GM19395 (cell line): Measurements from ENCODE around the gene ARID1B.
"Not testable (repeated sequence)": the region's sequence is repeated elsewhere in the genome, so short reads cannot be mapped to it uniquely, and the experiment has no call there.

Source experiments
- ATAC-seq: cut with Tn5 transposase; IDR thresholded peaks from one replicate; pipeline ENCODE4 v1.9.1; 2021; ENCODE audit warnings: mild to moderate bottlenecking, moderate library complexity; ENCODE audit not compliant: unreplicated experiment

The ARID1B gene

GRCh38 chr6:157144859-157145568 lies 367.8 kb downstream of the ARID1B start:
- ATAC-seq: no peak

GRCh38 chr6:157145656-157146285 lies 368.6 kb downstream of the ARID1B start:
- ATAC-seq: no peak

GRCh38 chr6:157147054-157148026 lies 370.2 kb downstream of the ARID1B start:
- ATAC-seq: not testable (repeated sequence)

GRCh38 chr6:157148391-157149323 lies 371.5 kb downstream of the ARID1B start:
- no peak for ATAC-seq

GRCh38 chr6:157150076-157150475 lies 372.9 kb downstream of the ARID1B start:
- ATAC-seq: no peak

GRCh38 chr6:157151029-157151428 lies 373.9 kb downstream of the ARID1B start:
- no peak for ATAC-seq

- ATAC-seq: no peak
Observed at GRCh38 chr6:157151989-157152388, 374.8 kb downstream of the ARID1B start.

GRCh38 chr6:157152556-157152955 lies 375.4 kb downstream of the ARID1B start:
- no peak for ATAC-seq

GRCh38 chr6:157155804-157156203 lies 378.6 kb downstream of the ARID1B start:
- no peak for ATAC-seq

GRCh38 chr6:157157258-157157657 lies 380.1 kb downstream of the ARID1B start:
- no peak for ATAC-seq

GRCh38 chr6:157158456-157158855 lies 381.3 kb downstream of the ARID1B start:
- ATAC-seq: no peak

GRCh38 chr6:157158897-157159296 lies 381.7 kb downstream of the ARID1B start:
- ATAC-seq: no peak

GRCh38 chr6:157159348-157159747 lies 382.2 kb downstream of the ARID1B start:
- no peak for ATAC-seq

- no peak for ATAC-seq
Observed at GRCh38 chr6:157161912-157162311, 384.7 kb downstream of the ARID1B start.

- no peak for ATAC-seq
Observed at GRCh38 chr6:157162766-157163433, 385.7 kb downstream of the ARID1B start.

- ATAC-seq: no peak
Observed at GRCh38 chr6:157163434-157164159, 386.4 kb downstream of the ARID1B start.

GRCh38 chr6:157164972-157165371 lies 387.8 kb downstream of the ARID1B start:
- no peak for ATAC-seq

- no peak for ATAC-seq
Observed at GRCh38 chr6:157166784-157167183, 389.6 kb downstream of the ARID1B start.

GRCh38 chr6:157167837-157168236 lies 390.7 kb downstream of the ARID1B start:
- ATAC-seq: no peak
